HepG2 (cell line): ENCODE measurements around the gene HOXA6. TPM values are rescaled to one million over a fixed set of nuclear protein-coding genes. Genes with fewer than 3 reads are reported as not detected.
A peak's percentile ranks its signal among the peaks of the same experiment; 100 is the strongest.

Experiments used
- HHEX ChIP-seq: IDR thresholded peaks from 2 replicates; pipeline ENCODE4 v1.6.1; 2016; ENCODE audit warnings: control low read depth
- NFRKB ChIP-seq: fragments of 450-650 bp; IDR thresholded peaks from 2 replicates; pipeline ENCODE4 v1.6.1; 2017
- RBM22 ChIP-seq: fragments of 200-400 bp; formaldehyde crosslinking; optimal IDR thresholded peaks from 2 replicates; pipeline ENCODE3; 2017; ENCODE audit warnings: mild to moderate bottlenecking, low read length, moderate library complexity
- SMARCC2 ChIP-seq: fragments of 450-650 bp; IDR thresholded peaks from 2 replicates; pipeline ENCODE4 v1.6.1; 2017; ENCODE audit warnings: antibody characterized with exemption, mild to moderate bottlenecking
- STAT6 ChIP-seq: sonication (generic); formaldehyde crosslinking; IDR thresholded peaks from 2 replicates; pipeline ENCODE4 v1.4.0; 2020; ENCODE audit warnings: missing genetic modification reagents, mild to moderate bottlenecking, borderline replicate concordance
- TOE1 ChIP-seq: sonication (generic); formaldehyde crosslinking; IDR thresholded peaks from 2 replicates; pipeline ENCODE4 v1.4.0; 2020; ENCODE audit warnings: mild to moderate bottlenecking, missing genetic modification reagents
- ZC3H13 ChIP-seq: sonication (generic); formaldehyde crosslinking; IDR thresholded peaks from 2 replicates; pipeline ENCODE4 v1.8.1; 2023; ENCODE audit warnings: mild to moderate bottlenecking, missing genetic modification reagents, moderate library complexity
- ZNF550 ChIP-seq: sonication (generic); formaldehyde crosslinking; IDR thresholded peaks from 2 replicates; pipeline ENCODE4 v1.4.0; 2020; ENCODE audit warnings: mild to moderate bottlenecking, missing genetic modification reagents, borderline replicate concordance
- polyA plus RNA-seq, 8 experiments: library from polyadenylated mRNA; depleted of rRNA in 3 of 8; stranded (reverse) in 7 of 8; unstranded in 1 of 8; fragments of >200 nt; fragmentation: Illumina TruSeq in 4 of 8; extraction: Trizol in 4 of 8; gene quantifications; 2 replicates each; pipeline versions ENCODE4 v1.2.1 to v1.2.3, GENCODE V29; 2011 to 2016; ENCODE audit warnings: low read depth in 4 of 8, missing spikeins in 1 of 8, mixed read lengths in 1 of 8; ENCODE audit not compliant: insufficient read depth in 1 of 8
- total RNA-seq, 5 experiments: library from RNA; depleted of rRNA; stranded (reverse); fragments of >200 nt; fragmentation: Illumina TruSeq; extraction: Trizol; gene quantifications; 2 replicates each; pipeline ENCODE4 v1.2.3, GENCODE V29; 2016; ENCODE audit warnings: low read depth in 1 of 5
- TF ChIP-seq, protein P1 (sequence below): sonication (generic); formaldehyde crosslinking; IDR thresholded peaks from 2 replicates; pipeline ENCODE4 v1.5.1; 2020; ENCODE audit warnings: mild to moderate bottlenecking, missing genetic modification reagents, borderline replicate concordance
- TF ChIP-seq, protein P2 (sequence below): sonication (generic); formaldehyde crosslinking; IDR thresholded peaks from 2 replicates; pipeline ENCODE4 v1.9.0; 2021; ENCODE audit warnings: missing genetic modification reagents, mild to moderate bottlenecking, borderline replicate concordance
- TF ChIP-seq, protein P3 (sequence below): sonication (generic); formaldehyde crosslinking; IDR thresholded peaks from 2 replicates; pipeline ENCODE4 v1.8.1; 2023; ENCODE audit warnings: mild to moderate bottlenecking, missing genetic modification reagents
- TF ChIP-seq, protein P4 (sequence below): sonication (generic); formaldehyde crosslinking; IDR thresholded peaks from 2 replicates; pipeline ENCODE4 v1.4.0; 2020; ENCODE audit warnings: mild to moderate bottlenecking, missing genetic modification reagents
- TF ChIP-seq, protein P5 (sequence below): sonication (generic); formaldehyde crosslinking; IDR thresholded peaks from 2 replicates; pipeline ENCODE4 v1.5.0; 2020; ENCODE audit warnings: mild to moderate bottlenecking, missing genetic modification reagents, borderline replicate concordance

Gene HOXA6
- total and polyA plus RNA-seq, 2 of the 13 experiments (the other 11 are each of a cell fraction or from before 2014, with no cell fraction given): 1.3 to 1.5 TPM

- TF ChIP-seq, protein P1, sequence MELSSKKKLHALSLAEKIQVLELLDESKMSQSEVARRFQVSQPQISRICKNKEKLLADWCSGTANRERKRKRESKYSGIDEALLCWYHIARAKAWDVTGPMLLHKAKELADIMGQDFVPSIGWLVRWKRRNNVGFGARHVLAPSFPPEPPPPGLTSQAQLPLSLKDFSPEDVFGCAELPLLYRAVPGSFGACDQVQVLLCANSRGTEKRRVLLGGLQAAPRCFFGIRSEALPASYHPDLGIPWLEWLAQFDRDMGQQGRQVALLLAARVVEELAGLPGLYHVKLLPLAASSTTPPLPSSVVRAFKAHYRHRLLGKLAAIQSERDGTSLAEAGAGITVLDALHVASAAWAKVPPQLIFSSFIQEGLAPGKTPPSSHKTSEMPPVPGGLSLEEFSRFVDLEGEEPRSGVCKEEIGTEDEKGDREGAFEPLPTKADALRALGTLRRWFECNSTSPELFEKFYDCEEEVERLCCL (CRISPR knock-in tag): no peak
- TF ChIP-seq TOE1 (CRISPR knock-in tag): no peak
- TF ChIP-seq, protein P2, sequence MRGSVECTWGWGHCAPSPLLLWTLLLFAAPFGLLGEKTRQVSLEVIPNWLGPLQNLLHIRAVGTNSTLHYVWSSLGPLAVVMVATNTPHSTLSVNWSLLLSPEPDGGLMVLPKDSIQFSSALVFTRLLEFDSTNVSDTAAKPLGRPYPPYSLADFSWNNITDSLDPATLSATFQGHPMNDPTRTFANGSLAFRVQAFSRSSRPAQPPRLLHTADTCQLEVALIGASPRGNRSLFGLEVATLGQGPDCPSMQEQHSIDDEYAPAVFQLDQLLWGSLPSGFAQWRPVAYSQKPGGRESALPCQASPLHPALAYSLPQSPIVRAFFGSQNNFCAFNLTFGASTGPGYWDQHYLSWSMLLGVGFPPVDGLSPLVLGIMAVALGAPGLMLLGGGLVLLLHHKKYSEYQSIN (CRISPR knock-in tag): no peak
- TF ChIP-seq HHEX (CRISPR knock-in tag): no peak
- no peak for TF ChIP-seq RBM22
- no peak for TF ChIP-seq ZC3H13 (CRISPR knock-in tag)
- no peak for TF ChIP-seq STAT6 (CRISPR knock-in tag)
- TF ChIP-seq, protein P3, sequence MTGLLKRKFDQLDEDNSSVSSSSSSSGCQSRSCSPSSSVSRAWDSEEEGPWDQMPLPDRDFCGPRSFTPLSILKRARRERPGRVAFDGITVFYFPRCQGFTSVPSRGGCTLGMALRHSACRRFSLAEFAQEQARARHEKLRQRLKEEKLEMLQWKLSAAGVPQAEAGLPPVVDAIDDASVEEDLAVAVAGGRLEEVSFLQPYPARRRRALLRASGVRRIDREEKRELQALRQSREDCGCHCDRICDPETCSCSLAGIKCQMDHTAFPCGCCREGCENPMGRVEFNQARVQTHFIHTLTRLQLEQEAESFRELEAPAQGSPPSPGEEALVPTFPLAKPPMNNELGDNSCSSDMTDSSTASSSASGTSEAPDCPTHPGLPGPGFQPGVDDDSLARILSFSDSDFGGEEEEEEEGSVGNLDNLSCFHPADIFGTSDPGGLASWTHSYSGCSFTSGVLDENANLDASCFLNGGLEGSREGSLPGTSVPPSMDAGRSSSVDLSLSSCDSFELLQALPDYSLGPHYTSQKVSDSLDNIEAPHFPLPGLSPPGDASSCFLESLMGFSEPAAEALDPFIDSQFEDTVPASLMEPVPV: no peak
- TF ChIP-seq, protein P4, sequence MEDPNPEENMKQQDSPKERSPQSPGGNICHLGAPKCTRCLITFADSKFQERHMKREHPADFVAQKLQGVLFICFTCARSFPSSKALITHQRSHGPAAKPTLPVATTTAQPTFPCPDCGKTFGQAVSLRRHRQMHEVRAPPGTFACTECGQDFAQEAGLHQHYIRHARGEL: no peak
- no peak for TF ChIP-seq NFRKB
- no peak for TF ChIP-seq SMARCC2
- TF ChIP-seq ZNF550 (CRISPR knock-in tag): no peak
- TF ChIP-seq, protein P5, sequence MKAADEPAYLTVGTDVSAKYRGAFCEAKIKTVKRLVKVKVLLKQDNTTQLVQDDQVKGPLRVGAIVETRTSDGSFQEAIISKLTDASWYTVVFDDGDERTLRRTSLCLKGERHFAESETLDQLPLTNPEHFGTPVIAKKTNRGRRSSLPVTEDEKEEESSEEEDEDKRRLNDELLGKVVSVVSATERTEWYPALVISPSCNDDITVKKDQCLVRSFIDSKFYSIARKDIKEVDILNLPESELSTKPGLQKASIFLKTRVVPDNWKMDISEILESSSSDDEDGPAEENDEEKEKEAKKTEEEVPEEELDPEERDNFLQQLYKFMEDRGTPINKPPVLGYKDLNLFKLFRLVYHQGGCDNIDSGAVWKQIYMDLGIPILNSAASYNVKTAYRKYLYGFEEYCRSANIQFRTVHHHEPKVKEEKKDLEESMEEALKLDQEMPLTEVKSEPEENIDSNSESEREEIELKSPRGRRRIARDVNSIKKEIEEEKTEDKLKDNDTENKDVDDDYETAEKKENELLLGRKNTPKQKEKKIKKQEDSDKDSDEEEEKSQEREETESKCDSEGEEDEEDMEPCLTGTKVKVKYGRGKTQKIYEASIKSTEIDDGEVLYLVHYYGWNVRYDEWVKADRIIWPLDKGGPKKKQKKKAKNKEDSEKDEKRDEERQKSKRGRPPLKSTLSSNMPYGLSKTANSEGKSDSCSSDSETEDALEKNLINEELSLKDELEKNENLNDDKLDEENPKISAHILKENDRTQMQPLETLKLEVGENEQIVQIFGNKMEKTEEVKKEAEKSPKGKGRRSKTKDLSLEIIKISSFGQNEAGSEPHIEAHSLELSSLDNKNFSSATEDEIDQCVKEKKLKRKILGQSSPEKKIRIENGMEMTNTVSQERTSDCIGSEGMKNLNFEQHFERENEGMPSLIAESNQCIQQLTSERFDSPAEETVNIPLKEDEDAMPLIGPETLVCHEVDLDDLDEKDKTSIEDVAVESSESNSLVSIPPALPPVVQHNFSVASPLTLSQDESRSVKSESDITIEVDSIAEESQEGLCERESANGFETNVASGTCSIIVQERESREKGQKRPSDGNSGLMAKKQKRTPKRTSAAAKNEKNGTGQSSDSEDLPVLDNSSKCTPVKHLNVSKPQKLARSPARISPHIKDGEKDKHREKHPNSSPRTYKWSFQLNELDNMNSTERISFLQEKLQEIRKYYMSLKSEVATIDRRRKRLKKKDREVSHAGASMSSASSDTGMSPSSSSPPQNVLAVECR (CRISPR knock-in tag): peak; percentile 54; the same call in 1 of the 2 replicates
These were observed 13.1 kb upstream of the HOXA6 start (continued) for GRCh38 chr7:27160546-27161213.
